ENCODE measurements around the gene CPSF4L. TPM values are rescaled to one million over a fixed set of nuclear protein-coding genes. Genes with fewer than 3 reads are reported as not detected.

Gene CPSF4L
- total and polyA plus RNA-seq, 8 donors, result 0.20 to 0.73 (median 0.33) TPM; not detected in 2

Other genes with a start within 250 kb of the CPSF4L start
- gene SLC39A11, start 169.2 kb downstream of the CPSF4L start, total RNA-seq, result 10 to 100 TPM; 43.4 to 49.0 TPM
- 10 to 100 TPM; 13.6 to 21.0 (median 16.8) TPM for gene SLC39A11, start 169.2 kb downstream of the CPSF4L start, polyA plus RNA-seq (ENCODE audit: insufficient read length in 6 of 6)
- under 1 TPM; 0.38 to 0.47 TPM for gene SSTR2, start 96.9 kb downstream of the CPSF4L start, total RNA-seq
- under 1 TPM; 0.40 to 0.62 (median 0.52) TPM for gene SSTR2, start 96.9 kb downstream of the CPSF4L start, polyA plus RNA-seq (ENCODE audit: insufficient read length in 6 of 6)
- gene COG1, start 68.8 kb downstream of the CPSF4L start, total RNA-seq, result 10 to 100 TPM; 30.7 to 32.2 TPM
- 10 to 100 TPM; 44.5 to 54.3 (median 48.1) TPM for gene COG1, start 68.8 kb downstream of the CPSF4L start, polyA plus RNA-seq (ENCODE audit: insufficient read length in 6 of 6)
- 10 to 100 TPM; 30.2 to 48.6 TPM for gene CDC42EP4, start 50.1 kb upstream of the CPSF4L start, total RNA-seq
- gene CDC42EP4, start 50.1 kb upstream of the CPSF4L start, polyA plus RNA-seq (ENCODE audit: insufficient read length in 6 of 6), result 10 to 100 TPM; 65.2 to 86.3 (median 72.6) TPM